SK-N-SH (cell line): ENCODE data around the gene STAC.

Experiments
- CHD2 ChIP-seq: fragments of 150-350 bp; IDR thresholded peaks from 2 replicates; pipeline ENCODE4 v1.6.1; 2018; ENCODE audit warnings: low read length; ENCODE audit not compliant: partially characterized antibody
- CTCF ChIP-seq: fragments of 200-600 bp; sonication (generic); IDR thresholded peaks from 2 replicates; pipeline ENCODE4 v1.6.1; 2017; ENCODE audit warnings: antibody characterized with exemption, mild to moderate bottlenecking, moderate library complexity
- EP300 ChIP-seq, 2 experiments: IDR thresholded peaks; 2 replicates each; pipeline versions ENCODE4 v1.4.0 to v1.6.1; 2012; ENCODE audit warnings: borderline replicate concordance in 1 of 2, low read depth in 1 of 2, low read length in 1 of 2
- POLR2AphosphoS5 ChIP-seq: IDR thresholded peaks from 2 replicates; pipeline ENCODE4 v1.6.1; 2012; ENCODE audit warnings: low read depth, low read length
- RAD21 ChIP-seq: IDR thresholded peaks from 2 replicates; pipeline ENCODE4 v1.6.1; 2012; ENCODE audit warnings: mild to moderate bottlenecking, low read length
- REST ChIP-seq: IDR thresholded peaks from 2 replicates; pipeline ENCODE4 v1.6.1; 2012; ENCODE audit warnings: mild to moderate bottlenecking, low read depth, low read length, moderate library complexity
- SIN3A ChIP-seq: IDR thresholded peaks from 2 replicates; pipeline ENCODE4 v1.6.1; 2012; ENCODE audit warnings: low read depth, mild to moderate bottlenecking, low read length, moderate library complexity, borderline replicate concordance

GRCh38 chr3:36364260-36364659, 16.0 kb upstream of the STAC start:
- TF ChIP-seq POLR2AphosphoS5 (no peak), RAD21 (no peak), CTCF (no peak), EP300 (IDR thresholded peaks at IDR 0.05; ENCODE audit: borderline replicate concordance in 1 of 2, low read depth in 1 of 2, low read length in 1 of 2) (no peak), SIN3A (no peak), CHD2 (no peak), REST (no peak)
